Measurements from ENCODE around the gene S1PR1.
"Not testable (repeated sequence)": the region's sequence is repeated elsewhere in the genome, so short reads cannot be mapped to it uniquely, and the experiment has no call there.

S1PR1 gene

DNA sequence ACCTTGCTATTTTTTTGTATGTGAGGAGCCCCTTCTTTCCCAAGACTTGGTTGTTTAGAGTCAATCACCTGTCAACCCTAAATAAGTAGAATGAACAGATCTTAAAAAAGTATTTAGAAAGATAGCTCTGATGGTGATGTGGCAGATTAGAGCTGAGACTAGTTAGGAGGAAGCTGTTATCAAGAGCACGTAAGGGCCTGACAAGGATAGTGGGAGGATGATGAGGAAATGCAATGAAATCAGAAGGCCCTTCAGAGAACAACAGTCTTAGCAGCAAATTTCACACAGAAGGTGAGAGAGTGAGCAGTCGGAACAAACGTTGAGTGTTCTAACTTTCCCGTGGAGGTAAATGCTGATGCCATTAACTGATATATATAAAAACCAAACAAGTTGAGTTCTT is 15.9 kb upstream of the S1PR1 start:
- no peak for DNase-seq

DNA sequence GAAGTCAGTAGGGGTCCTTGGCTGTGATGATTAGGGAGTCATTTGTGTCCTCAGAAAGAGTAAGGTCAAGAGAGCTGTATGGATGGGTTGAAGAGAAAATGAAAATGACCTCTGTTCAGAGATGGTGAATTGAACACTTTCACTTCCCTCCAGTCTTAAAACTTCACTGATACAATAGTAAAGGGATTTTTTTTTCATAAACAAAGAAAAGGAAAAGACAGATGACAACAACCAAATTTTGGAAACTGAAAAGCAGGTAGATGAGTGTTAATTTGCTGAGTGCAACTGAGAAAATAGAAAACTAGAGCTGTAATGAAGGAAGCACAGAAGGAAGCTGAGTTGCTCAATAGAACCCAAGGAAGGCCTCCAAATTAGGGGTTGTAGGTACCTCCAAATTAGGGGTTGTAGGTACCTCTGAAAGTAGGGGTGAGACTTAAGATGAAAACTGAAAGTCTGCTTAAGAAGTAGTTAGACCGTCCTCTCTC is 14.8 kb upstream of the S1PR1 start:
- no peak for DNase-seq

DNA sequence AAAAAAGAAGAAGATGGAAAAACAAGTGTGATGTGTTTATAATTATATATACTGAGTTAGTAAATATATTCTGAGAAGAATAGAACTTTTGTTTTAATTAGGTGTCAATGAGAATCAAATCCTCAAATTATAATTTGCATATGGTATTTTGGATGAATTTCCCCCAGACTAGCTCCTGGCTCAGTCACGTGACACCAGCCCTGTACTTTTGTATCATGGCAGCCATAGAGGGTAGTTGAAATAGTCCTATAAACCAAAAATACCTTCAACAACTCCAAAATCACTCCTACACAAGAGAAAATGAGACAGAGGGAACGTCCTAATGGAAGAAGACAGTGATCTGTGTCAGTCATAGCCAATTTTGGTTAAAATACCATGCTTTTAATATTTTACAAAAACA is 9.0 kb upstream of the S1PR1 start:
- DNase-seq = no peak

DNA sequence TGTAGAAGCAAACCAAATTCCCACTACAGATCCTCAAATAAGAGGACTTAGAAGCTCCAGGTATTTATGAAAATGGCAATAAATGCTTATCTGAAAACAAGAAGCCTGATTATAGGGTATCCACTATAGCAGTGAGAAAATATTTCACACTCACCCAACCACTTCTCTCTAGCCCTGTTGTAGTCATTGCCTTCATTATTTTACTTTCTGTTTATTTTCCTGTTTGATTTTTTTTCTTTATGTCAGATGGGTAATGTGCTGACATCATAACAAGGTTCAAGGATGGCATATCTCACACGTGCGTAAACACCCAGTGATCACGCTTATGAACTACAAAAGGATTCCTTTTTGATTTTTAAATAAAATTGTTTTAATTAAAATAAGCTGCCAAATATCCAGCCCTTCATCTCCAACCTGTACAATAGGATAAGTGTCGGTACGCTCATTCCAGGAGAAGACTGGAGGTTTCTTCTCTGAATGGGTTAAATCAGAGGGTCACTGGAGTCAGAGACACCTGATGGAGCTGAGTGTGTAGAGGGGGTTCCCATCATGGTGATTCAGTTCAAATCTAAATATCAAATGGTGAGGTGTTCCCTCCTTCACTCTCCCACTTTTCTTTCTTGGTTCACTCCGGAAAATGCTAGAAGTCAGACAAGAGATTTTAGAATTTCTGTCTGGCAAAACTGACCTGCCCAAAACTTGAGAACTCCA is 8.2 kb upstream of the S1PR1 start:
- DNase-seq = no peak

DNA sequence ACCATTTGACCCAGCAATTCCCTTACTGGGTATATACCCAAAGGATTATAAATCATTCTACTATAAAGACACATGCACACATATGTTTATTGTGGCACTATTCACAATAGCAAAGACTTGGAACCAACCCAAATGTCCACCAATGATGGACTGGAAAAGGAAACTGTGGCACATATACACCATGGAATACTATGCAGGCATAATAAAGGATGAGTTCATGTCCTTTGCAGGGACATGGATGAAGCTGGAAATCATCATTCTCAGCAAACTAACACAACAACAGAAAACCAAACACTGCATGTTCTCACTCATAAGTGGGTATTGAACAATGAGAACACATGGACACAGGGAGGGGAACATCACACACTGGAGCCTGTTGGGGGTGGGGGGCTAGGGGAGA is 4.6 kb upstream of the S1PR1 start:
- DNase-seq = not testable (repeated sequence)

DNA sequence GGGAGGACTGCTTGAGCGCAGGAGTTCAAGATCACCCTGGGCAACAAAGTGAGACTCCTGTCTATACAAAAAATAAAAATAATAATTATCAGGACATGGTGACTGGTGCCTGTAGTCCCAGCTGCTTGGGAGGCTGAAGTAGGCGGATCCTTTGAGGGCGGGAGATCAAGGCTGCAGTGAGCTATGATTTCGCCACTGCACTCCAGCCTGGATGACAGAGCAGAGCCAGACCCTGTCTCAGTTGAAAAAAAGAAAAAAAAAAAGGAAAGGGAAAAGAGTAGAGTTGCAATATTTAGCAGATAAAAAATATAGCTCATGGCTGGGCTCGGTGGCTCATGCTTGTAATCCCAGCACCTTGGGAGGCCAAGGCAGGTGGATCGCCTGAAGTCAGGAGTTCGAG is 3.3 kb upstream of the S1PR1 start:
- no peak for DNase-seq

DNA sequence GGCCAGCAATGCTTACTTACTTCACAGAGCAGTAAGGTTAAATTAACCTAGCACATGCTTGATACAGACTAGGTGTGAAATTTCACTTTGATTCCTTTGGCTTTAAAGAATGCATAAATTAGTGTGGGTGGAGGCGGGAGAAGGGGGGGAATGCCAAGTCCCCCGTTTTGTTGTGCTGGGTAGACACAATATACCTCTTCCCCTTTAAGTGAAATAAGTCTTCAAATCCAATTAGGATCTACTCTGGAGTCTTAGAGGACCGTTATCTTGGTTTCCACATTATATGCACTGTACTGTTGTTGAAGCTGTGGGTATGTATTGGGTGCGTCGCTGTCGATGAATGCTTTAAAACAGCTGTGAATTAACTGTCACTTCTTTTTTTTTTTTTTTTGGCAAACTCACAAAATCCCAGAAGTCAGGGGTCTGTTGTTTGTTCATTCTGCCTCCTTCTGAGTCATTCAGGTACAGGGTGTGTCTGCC is 1.6 kb upstream of the S1PR1 start:
- no peak for DNase-seq

DNA sequence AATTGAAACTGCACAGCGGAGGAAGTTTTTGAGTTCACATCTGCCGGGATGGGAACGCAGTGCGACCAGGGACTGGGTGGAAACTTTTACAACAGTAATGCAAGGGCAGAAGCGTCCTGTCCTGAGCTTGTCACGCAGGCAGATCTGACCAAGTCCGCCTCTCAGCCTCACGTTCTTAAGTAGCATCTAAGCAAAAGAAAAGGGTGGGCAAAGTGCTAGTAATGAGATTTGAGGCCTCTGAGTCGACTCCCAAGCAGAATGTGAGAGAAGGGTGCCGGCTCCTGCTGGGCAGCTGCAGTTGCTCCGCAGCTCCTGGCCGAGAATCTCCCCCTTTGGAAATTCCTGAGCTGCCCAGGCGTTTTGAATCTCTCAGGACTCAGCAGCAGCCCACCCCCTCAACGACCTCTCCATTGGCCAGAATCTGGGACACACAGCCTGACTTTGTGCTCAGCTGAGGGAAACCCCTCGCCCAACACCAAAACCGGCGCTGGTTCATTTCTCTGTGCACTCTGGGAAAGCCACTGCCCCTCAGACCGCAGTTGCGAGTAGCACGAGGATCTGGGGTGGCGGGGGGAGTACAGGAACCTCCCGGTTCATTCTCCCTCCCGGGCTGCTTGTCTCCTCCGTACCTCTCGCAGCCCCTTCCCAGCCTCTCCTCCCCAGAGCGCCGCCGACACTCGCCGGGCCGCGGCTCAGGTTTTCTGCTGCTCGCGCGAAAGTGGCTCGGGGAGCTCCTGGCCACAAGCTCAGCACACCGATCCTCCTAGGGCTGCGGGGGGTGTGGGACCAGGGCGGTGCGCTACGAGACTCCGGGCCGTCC is 913 bp upstream of the S1PR1 start:
- no peak for DNase-seq

DNA sequence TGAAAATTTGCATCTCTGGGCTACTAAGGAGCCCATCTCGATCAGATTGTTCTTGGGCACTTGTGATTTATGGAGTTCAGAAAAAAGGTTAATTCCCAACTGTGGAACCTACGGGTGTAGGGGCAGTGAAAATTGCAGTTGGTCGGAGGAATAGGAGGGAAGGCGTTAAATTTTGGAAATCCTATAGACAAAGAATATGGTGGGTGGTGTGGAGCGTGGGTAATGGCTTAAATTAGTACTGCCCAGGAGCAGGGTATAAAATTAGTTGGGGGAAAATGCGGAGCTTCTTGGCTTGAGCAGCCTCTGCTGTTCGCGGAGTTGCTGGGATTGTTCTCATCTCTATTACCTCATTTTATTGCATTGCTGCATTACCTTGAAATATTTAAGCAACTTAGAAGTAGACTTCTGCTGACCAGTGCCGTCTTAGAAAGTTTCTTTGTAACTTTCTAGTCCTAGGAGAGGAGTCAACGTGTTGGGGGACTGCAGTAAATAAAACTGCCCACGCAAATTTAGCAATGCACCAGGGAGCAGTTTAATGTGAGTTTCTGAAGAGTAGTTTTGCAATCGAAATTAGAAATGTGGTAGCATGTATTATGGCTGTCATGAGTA is 514 bp downstream of the S1PR1 start:
- no peak for DNase-seq

DNA sequence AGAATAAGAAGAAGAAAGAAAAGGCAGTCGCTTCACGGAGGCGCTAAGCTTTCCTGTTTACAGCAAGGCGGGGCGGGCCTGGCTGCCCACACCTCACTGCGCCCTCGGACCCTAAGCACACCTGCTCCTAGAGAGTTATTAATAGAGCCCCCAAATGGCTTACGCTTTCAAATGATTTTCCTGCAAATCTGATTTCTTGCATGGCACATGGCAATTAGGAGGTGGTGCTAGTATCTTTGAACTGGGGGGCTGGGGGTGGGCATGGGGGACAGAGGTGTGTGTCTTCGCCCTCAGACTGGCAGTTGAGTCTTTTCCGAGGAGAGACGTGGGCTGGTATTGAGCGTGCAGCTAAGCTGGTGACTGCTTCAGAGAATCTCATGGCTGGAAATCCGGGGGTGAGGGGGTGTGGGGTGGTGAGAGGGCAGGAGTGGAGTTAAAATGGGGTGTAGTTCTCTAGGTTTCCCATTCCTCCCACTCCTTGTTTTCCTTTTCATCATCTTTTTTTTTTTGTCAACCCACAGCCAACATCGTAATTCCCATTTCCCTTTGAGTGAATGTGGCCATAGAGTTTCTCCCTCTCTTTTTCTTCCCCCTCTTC is 1.3 kb downstream of the S1PR1 start:
- no peak for DNase-seq

DNA sequence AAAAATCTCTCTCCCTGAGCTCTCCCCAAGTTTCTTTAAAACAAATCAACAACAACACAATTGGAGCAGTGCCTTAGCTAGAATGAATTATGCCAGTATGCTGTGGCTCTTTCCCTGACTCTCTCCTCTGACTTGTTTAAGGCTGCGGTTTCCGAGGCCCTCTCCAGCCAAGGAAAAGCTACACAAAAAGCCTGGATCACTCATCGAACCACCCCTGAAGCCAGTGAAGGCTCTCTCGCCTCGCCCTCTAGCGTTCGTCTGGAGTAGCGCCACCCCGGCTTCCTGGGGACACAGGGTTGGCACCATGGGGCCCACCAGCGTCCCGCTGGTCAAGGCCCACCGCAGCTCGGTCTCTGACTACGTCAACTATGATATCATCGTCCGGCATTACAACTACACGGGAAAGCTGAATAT is 1.9 kb downstream of the S1PR1 start:
- no peak for DNase-seq

DNA sequence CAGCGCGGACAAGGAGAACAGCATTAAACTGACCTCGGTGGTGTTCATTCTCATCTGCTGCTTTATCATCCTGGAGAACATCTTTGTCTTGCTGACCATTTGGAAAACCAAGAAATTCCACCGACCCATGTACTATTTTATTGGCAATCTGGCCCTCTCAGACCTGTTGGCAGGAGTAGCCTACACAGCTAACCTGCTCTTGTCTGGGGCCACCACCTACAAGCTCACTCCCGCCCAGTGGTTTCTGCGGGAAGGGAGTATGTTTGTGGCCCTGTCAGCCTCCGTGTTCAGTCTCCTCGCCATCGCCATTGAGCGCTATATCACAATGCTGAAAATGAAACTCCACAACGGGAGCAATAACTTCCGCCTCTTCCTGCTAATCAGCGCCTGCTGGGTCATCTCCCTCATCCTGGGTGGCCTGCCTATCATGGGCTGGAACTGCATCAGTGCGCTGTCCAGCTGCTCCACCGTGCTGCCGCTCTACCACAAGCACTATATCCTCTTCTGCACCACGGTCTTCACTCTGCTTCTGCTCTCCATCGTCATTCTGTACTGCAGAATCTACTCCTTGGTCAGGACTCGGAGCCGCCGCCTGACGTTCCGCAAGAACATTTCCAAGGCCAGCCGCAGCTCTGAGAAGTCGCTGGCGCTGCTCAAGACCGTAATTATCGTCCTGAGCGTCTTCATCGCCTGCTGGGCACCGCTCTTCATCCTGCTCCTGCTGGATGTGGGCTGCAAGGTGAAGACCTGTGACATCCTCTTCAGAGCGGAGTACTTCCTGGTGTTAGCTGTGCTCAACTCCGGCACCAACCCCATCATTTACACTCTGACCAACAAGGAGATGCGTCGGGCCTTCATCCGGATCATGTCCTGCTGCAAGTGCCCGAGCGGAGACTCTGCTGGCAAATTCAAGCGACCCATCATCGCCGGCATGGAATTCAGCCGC is 2.5 kb downstream of the S1PR1 start:
- DNase-seq = no peak

DNA sequence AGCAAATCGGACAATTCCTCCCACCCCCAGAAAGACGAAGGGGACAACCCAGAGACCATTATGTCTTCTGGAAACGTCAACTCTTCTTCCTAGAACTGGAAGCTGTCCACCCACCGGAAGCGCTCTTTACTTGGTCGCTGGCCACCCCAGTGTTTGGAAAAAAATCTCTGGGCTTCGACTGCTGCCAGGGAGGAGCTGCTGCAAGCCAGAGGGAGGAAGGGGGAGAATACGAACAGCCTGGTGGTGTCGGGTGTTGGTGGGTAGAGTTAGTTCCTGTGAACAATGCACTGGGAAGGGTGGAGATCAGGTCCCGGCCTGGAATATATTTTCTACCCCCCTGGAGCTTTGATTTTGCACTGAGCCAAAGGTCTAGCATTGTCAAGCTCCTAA is 3.2 kb downstream of the S1PR1 start:
- no peak for DNase-seq

DNA sequence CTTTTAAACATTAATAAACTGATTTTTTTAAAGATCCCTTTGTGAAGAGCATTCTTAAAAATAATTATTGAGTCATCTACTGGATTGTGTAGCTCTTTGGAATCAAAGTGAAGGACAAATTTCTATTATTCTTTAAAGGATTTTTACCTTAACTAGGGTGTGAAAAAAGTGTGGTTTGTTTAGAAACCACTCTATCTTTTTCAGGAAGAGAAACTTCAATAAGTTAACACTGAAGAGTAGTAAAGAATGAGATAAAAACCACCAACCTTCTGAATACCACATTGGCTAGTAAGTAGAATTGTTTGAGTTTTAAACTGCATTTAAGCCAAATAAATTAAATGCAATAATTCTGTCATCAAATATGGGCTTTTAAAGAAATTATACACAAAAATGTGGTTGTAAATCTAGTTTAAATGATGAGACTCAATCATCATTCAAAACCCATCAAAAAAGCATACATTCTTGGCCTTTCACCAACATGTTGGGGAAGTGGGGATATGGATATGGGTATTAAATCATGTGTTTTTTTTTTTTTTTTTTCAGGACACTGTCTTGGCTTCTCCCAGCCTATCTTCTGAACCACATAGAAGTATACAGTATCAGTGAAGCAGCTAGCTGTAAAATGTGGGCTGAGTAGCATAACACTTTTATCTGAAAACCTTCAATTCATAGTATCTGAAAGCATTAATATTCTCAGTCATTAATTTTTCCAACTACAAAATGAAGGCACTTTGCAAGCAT is 4.8 kb downstream of the S1PR1 start:
- DNase-seq = no peak

DNA sequence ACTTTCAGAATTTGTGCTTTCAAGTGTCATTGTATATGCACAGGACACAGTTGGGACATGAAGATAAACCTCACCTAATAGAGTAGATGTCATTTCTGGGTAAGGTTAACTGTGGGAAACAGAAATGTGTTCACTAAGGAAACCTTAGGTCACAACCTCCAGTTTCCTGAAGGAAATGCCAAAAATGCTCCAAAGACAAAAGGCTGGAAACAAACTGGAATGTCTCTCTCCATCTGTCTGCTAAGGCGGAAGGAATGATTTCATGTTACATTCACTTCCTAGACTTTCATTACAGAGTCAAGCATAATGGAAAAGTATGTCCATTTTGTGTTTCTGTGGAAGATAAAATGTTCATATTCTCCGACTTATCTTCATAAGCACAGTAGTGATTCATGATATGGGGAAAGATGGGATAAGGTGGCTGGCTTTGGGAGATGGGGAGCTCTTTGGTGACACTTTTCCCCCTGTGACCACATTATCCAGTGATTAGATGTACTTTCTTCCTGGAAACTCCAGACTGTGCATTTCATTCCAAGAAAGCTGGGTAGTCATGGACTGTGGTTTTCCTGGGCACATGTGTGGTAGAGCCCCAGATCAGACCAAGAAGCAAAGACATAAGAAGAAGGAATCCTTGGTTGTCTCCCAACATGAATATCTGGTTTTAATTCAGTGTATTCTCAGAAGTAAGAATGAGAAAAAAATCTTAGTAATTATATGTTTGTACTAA is 5.7 kb downstream of the S1PR1 start:
- DNase-seq = no peak

DNA sequence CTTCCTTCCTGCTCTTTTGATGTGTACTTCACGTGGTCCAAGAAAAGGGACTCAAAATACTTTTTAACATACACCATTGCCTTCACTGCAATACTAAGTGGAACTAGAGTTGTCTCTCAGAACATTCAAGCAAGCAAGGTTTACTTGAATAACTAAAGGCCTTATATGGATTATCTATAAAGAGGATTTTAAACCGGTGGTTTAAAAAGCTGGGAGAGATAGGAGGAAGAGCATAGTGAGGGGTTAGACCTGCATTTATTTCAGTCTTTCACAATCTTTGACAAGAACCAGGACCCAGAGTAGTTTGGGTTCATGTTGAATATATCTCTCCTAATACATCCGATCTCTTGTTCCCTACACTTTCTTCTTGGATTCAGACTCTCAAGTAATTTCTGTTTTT is 6.9 kb downstream of the S1PR1 start:
- no peak for DNase-seq

DNA sequence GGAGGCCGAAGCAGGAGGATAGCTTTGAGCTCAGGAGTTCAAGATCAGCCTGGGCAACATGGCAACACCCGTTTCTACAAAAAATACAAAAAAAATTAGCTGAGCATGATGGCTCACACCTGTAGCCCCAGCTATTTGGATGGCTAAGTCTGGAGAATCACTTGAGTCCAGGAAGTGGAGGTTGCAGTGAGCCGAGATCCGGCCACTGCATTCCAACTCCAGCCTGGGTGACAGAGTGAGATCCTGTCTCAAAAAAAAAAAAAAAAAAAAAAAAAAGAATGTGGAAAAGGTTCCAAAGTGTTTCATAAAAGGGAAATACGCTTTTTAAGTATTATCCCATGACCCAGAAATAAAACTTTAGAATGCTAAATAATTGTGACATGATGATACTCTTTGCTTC is 8.0 kb downstream of the S1PR1 start:
- DNase-seq = no peak

DNA sequence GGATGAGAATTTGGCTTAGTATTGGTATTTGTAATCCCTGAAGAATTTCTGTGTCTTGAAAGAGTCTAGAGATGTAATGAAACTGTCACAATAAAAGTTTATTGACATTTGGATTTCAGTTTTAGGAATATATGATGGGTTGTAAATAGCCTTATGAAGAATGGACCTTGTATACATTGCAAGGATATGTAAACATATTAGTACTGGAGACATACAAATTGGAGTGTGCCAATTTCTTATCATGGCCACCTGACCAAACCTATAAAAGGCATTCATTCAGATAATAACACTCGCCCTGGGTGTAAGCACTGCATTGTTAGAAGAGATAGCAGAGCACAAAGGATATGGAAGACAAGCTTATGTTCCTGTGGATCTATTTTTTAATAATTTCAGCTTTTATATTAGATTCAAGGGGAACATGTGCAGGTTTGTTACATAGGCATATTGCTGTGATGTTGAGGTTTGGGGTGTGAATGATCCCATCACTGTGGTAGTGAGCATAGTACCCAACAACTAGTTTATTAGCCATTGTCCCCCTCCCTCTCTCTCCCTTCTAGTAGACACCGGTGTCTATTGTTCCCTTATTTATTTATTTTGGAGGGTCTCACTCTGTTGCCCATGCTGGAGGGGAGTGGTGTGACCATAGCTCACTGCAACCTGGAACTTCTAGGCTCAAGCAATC is 8.6 kb downstream of the S1PR1 start:
- DNase-seq = no peak

DNA sequence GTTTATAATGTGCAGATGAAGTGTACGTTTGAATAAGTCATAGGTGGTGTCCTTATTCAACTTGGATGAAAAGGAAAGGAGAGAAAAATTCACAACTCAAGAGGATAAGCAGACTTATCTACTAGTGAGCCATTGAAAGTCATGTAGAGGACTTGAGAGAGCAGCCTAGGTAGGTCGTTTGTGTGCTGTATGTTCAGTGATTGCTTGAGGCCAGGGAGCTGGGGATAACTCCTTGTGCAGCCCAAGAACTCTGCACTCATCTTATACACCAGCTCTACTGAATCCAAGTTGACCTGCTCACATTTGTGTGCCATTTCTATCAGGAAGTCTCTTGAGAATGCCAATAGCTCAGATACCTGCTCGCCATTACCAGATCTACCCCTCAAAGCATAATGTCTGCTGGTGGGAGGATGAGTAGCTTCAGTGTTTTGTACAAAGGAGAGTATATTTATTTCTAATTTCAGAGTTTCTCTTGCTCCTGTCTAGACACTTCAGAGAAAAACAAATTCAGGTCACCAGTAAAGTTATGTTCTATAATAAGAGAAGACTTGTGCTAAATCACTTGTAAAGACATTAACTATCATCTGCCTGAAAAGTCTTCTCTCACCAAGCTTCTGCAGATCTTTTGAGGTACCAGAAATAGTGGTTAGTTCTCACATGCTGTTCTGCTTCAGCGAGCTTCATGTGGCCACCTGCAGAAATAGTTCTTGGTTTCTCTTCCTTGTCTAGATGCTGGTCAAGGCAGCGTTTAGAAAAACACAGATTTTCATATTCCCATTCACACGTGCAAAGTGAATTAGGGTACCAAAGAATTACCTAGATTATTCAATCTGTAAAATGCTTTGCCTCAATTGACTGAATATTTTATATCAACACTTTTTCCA is 10.8 kb downstream of the S1PR1 start:
- DNase-seq = no peak
